Neutrophil (primary cell): ENCODE measurements around the gene CNGA2.

Experiments used
- H3K27ac ChIP-seq: fragments of 200-600 bp; sonication (generic); 2 replicates; pipeline ENCODE4 v1.5.1; 2016; ENCODE audit warnings: mild to moderate bottlenecking, moderate library complexity
- H3K27me3 ChIP-seq: fragments of 200-600 bp; sonication (generic); 2 replicates; pipeline ENCODE4 v1.6.0; 2016; ENCODE audit warnings: mild to moderate bottlenecking
- H3K36me3 ChIP-seq: fragments of 200-600 bp; sonication (generic); 2 replicates; pipeline ENCODE4 v1.5.1; 2017
- H3K4me1 ChIP-seq, 2 experiments: fragments of 200-600 bp in 1 of 2; sonication (generic) in 1 of 2; 1 replicate in 1 of 2; 2 replicates in 1 of 2; pipeline versions ENCODE4 v1.5.1 to v1.6.1; 2013 to 2016; ENCODE audit warnings: low read depth in 1 of 2, low read length in 1 of 2, mild to moderate bottlenecking in 1 of 2, moderate library complexity in 1 of 2; ENCODE audit not compliant: control insufficient read depth in 1 of 2, insufficient read depth in 1 of 2
- H3K4me3 ChIP-seq, 2 experiments: fragments of 200-600 bp in 1 of 2; sonication (generic) in 1 of 2; 1 replicate in 1 of 2; 2 replicates in 1 of 2; pipeline ENCODE4 v1.5.1; 2013 to 2016; ENCODE audit warnings: low read depth in 1 of 2, low read length in 1 of 2, mild to moderate bottlenecking in 1 of 2, moderate library complexity in 1 of 2
- H3K9me3 ChIP-seq: fragments of 200-600 bp; sonication (generic); 2 replicates; pipeline ENCODE4 v1.5.1; 2016
- TF ChIP-seq, protein P1 (sequence below): fragments of 200-600 bp; sonication (generic); IDR thresholded peaks from 2 replicates; pipeline ENCODE4 v1.5.1; 2016; ENCODE audit warnings: antibody characterized with exemption

Gene CNGA2

DNA sequence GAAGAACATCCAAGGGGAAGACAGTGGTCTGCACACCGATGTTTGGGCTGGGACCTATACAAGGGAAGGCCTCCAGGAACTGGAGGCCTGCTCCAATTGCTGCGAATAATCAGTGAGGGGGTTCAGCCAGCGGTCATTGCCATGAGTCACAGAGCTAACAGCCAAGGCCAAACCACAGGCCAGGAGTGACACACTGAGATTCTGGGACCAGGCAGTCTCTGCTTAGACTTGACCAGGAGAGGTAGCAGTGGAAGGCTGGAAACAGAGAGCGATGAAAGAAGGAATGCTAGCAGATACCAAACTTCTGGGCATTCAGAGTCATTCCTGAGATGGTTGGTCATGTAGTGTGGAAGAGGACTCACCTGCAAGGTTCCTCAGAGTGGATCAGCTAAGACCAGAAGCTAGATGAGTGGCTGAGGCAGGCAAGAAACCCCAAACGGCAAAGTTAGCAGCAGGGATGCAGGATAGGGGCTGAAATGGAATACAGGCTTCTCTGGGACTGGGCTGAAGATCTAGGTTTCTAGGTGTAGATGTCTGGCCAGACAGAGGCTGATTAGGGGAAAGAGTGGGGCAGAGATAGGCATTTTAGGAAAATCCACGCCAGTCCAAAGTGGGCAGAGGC, 54.7 kb downstream of the CNGA2 start:
- no peaks in the 10 kb centered on the region for H3K9me3 ChIP-seq
- H3K4me3 ChIP-seq, result no peak overlapping the region
- no peaks in the 10 kb centered on the region for H3K36me3 ChIP-seq
- H3K4me1 ChIP-seq, result no peaks in the 10 kb centered on the region
- no peak overlapping the region for H3K27ac ChIP-seq
- TF ChIP-seq, protein P1, sequence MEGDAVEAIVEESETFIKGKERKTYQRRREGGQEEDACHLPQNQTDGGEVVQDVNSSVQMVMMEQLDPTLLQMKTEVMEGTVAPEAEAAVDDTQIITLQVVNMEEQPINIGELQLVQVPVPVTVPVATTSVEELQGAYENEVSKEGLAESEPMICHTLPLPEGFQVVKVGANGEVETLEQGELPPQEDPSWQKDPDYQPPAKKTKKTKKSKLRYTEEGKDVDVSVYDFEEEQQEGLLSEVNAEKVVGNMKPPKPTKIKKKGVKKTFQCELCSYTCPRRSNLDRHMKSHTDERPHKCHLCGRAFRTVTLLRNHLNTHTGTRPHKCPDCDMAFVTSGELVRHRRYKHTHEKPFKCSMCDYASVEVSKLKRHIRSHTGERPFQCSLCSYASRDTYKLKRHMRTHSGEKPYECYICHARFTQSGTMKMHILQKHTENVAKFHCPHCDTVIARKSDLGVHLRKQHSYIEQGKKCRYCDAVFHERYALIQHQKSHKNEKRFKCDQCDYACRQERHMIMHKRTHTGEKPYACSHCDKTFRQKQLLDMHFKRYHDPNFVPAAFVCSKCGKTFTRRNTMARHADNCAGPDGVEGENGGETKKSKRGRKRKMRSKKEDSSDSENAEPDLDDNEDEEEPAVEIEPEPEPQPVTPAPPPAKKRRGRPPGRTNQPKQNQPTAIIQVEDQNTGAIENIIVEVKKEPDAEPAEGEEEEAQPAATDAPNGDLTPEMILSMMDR, result no peak
- no peaks in the 10 kb centered on the region for H3K27me3 ChIP-seq

DNA sequence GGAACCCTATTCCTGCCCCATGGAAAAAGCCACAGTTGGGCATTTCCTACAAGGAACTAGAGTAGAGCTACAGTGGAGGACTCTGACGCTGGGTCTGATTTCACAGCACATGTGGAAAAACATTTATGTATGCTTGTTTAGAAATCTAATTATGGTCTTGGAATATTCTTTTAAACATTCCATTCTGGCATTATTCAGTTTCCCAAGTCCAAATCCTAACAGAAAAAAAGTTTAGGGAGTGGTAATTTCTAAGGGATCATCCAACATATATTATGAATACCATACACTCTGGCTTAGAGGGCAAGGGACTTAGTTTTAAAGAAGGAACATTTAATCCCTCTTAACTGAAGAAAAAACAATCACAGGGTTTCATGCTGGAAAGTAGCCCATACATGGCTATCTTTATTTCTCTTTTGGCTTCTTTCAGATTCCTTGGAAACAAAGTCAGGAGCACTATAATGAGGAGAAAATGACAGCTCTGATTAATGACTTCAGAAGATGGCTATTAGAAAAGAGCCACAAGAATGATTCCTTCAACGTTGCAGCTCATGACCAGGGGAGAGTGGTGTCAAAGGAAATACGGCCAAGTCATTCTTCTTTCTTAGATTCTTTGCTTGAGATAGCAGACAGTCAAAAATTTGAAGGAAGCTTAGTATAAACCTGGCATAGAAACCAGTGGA, 56.1 kb downstream of the CNGA2 start:
- Histone ChIP-seq H3K36me3 (no peaks in the 10 kb centered on the region), H3K4me1 (no peaks in the 10 kb centered on the region), H3K27me3 (no peaks in the 10 kb centered on the region), H3K4me3 (no peak overlapping the region), H3K27ac (no peak overlapping the region), H3K9me3 (no peaks in the 10 kb centered on the region)
- TF ChIP-seq, protein P1, result no peak

DNA sequence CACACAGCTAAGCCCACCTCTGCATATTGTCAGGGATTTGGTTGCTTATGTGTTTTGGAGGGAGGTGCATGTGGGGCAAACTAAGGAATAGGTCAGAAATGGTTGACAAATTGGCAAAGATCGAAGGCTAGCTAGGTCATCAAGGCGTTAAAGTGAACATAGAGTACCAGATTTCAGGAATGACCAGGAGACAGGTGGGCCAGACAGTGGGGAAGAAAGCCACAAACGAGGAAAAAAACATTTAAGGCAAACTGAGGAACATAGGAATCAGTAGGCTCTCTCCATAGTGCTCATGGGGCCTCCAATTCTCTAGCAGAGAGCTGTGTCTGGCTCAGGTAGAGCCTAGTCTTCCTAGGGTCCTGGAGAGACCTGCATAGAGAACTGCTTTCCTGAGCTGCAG, 57.4 kb downstream of the CNGA2 start:
- no peak overlapping the region for H3K4me3 ChIP-seq
- no peaks in the 10 kb centered on the region for H3K36me3 ChIP-seq
- H3K27me3 ChIP-seq, result no peaks in the 10 kb centered on the region
- H3K4me1 ChIP-seq, result no peaks in the 10 kb centered on the region
- H3K27ac ChIP-seq, result no peak overlapping the region
- TF ChIP-seq, protein P1, result no peak
- H3K9me3 ChIP-seq, result no peaks in the 10 kb centered on the region

- H3K27ac ChIP-seq, result no peak overlapping the region
- no peaks in the 10 kb centered on the region for H3K36me3 ChIP-seq
- no peaks in the 10 kb centered on the region for H3K4me1 ChIP-seq
- no peaks in the 10 kb centered on the region for H3K9me3 ChIP-seq
- H3K4me3 ChIP-seq, result no peak overlapping the region
- TF ChIP-seq, protein P1, result no peak
- H3K27me3 ChIP-seq, result no peaks in the 10 kb centered on the region
These were observed 58.0 kb downstream of the CNGA2 start for GRCh38 chrX:151792505-151792904.

DNA sequence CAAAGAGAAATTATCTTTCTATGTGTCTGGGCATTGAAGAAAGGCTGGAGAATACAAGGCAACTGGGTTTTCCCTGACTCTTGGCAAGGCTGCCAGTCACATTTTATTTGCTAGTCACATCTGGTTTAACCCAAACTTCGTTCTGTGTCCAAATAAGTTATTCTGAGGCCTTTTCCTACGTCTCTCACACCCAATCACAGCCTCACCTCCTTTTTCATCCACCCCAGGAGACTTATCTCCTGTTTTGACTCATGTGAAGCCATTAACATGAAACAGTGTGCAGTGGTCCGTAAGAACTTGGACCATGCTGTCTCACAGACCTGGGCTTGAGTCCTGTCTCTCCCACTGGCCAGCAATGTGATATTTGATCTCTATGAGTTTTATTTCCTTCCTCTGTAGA, 59.3 kb downstream of the CNGA2 start:
- no peaks in the 10 kb centered on the region for H3K36me3 ChIP-seq

More for the DNA sequence above, 59.3 kb downstream of the CNGA2 start:
- H3K4me1 ChIP-seq, result no peaks in the 10 kb centered on the region
- H3K4me3 ChIP-seq, result no peak overlapping the region
- TF ChIP-seq, protein P1, result no peak
- no peaks in the 10 kb centered on the region for H3K9me3 ChIP-seq
- no peak overlapping the region for H3K27ac ChIP-seq
- no peaks in the 10 kb centered on the region for H3K27me3 ChIP-seq
